ENCODE measurements around the gene ZNF622.

Gene ZNF622

GRCh38 chr5:16465544-16466432 lies at the start of gene ZNF622:
TSS of gene ZNF622 (minus strand) at chr5:16465800. CDS start at chr5:16465665, 135 bp downstream.
- DNase-seq = peak; percentile 89
- in situ Hi-C loops (cut with MboI; ENCODE audit: low pct_unique_long_range_greater_than_20kb, low sequenced_read_pairs) = no loop called here

GRCh38 chr5:16510098-16510497 lies 44.5 kb upstream of the ZNF622 start:
- no peak for DNase-seq

GRCh38 chr5:16508730-16509531 lies 43.3 kb upstream of the ZNF622 start:
- in situ Hi-C loops (cut with MboI; ENCODE audit: low pct_unique_long_range_greater_than_20kb, low sequenced_read_pairs) = no loop called here
- DNase-seq = no peak

More at GRCh38 chr5:16510098-16510497, 44.5 kb upstream of the ZNF622 start:
- in situ Hi-C loops (cut with MboI; ENCODE audit: low pct_unique_long_range_greater_than_20kb, low sequenced_read_pairs) = no loop called here

- in situ Hi-C loops (cut with MboI; ENCODE audit: low pct_unique_long_range_greater_than_20kb, low sequenced_read_pairs) = no loop called here
These were observed 42.1 kb upstream of the ZNF622 start for GRCh38 chr5:16507716-16508115.

GRCh38 chr5:16505904-16506303 lies 40.3 kb upstream of the ZNF622 start:
- DNase-seq = no peak
- in situ Hi-C loops (cut with MboI; ENCODE audit: low pct_unique_long_range_greater_than_20kb, low sequenced_read_pairs) = no loop called here

More at GRCh38 chr5:16507716-16508115, 42.1 kb upstream of the ZNF622 start:
- DNase-seq = no peak

GRCh38 chr5:16505140-16505891 lies 39.7 kb upstream of the ZNF622 start:
- DNase-seq = no peak
- in situ Hi-C loops (cut with MboI; ENCODE audit: low pct_unique_long_range_greater_than_20kb, low sequenced_read_pairs) = no loop called here

GRCh38 chr5:16504571-16504970 lies 39.0 kb upstream of the ZNF622 start:
- in situ Hi-C loops (cut with MboI; ENCODE audit: low pct_unique_long_range_greater_than_20kb, low sequenced_read_pairs) = no loop called here
- no peak for DNase-seq

- in situ Hi-C loops (cut with MboI; ENCODE audit: low pct_unique_long_range_greater_than_20kb, low sequenced_read_pairs) = no loop called here
These were observed 37.3 kb upstream of the ZNF622 start for GRCh38 chr5:16502866-16503265.

GRCh38 chr5:16500024-16500423 lies 34.4 kb upstream of the ZNF622 start:
- DNase-seq = no peak
- in situ Hi-C loops (cut with MboI; ENCODE audit: low pct_unique_long_range_greater_than_20kb, low sequenced_read_pairs) = no loop called here

More at GRCh38 chr5:16502866-16503265, 37.3 kb upstream of the ZNF622 start:
- DNase-seq = no peak

- in situ Hi-C loops (cut with MboI; ENCODE audit: low pct_unique_long_range_greater_than_20kb, low sequenced_read_pairs) = loop anchor here (25.0 kb wide), 1 partner anchor 690 kb away; no protein-coding TSS in a partner anchor
- DNase-seq = no peak
These were observed 31.9 kb upstream of the ZNF622 start for GRCh38 chr5:16497546-16497945.

- in situ Hi-C loops (cut with MboI; ENCODE audit: low pct_unique_long_range_greater_than_20kb, low sequenced_read_pairs) = loop anchor here (25.0 kb wide), 1 partner anchor 694 kb away; no protein-coding TSS in a partner anchor
- no peak for DNase-seq
These were observed 27.7 kb upstream of the ZNF622 start for GRCh38 chr5:16493261-16493660.

- in situ Hi-C loops (cut with MboI; ENCODE audit: low pct_unique_long_range_greater_than_20kb, low sequenced_read_pairs) = loop anchor here (25.0 kb wide), 1 partner anchor 695 kb away; no protein-coding TSS in a partner anchor
- no peak for DNase-seq
These were observed 27.0 kb upstream of the ZNF622 start for GRCh38 chr5:16492398-16493140.

GRCh38 chr5:16490911-16491310 lies 25.3 kb upstream of the ZNF622 start:
- in situ Hi-C loops (cut with MboI; ENCODE audit: low pct_unique_long_range_greater_than_20kb, low sequenced_read_pairs) = loop anchor here (25.0 kb wide), 1 partner anchor 696 kb away; no protein-coding TSS in a partner anchor
- DNase-seq = no peak

GRCh38 chr5:16489322-16489791 lies 23.8 kb upstream of the ZNF622 start:
- in situ Hi-C loops (cut with MboI; ENCODE audit: low pct_unique_long_range_greater_than_20kb, low sequenced_read_pairs) = loop anchor here (25.0 kb wide), 1 partner anchor 698 kb away; no protein-coding TSS in a partner anchor
- peak; percentile 24 for DNase-seq

- DNase-seq = no peak
These were observed 21.9 kb upstream of the ZNF622 start for GRCh38 chr5:16487456-16487855.

GRCh38 chr5:16486711-16487111 lies 21.1 kb upstream of the ZNF622 start:
- in situ Hi-C loops (cut with MboI; ENCODE audit: low pct_unique_long_range_greater_than_20kb, low sequenced_read_pairs) = loop anchor here (25.0 kb wide), 1 partner anchor 701 kb away; no protein-coding TSS in a partner anchor
- no peak for DNase-seq

More at GRCh38 chr5:16487456-16487855, 21.9 kb upstream of the ZNF622 start:
- in situ Hi-C loops (cut with MboI; ENCODE audit: low pct_unique_long_range_greater_than_20kb, low sequenced_read_pairs) = loop anchor here (25.0 kb wide), 1 partner anchor 700 kb away; no protein-coding TSS in a partner anchor

- no peak for DNase-seq
- in situ Hi-C loops (cut with MboI; ENCODE audit: low pct_unique_long_range_greater_than_20kb, low sequenced_read_pairs) = loop anchor here (25.0 kb wide), 1 partner anchor 702 kb away; no protein-coding TSS in a partner anchor
These were observed 20.1 kb upstream of the ZNF622 start for GRCh38 chr5:16485656-16486055.

- no peak for DNase-seq
- in situ Hi-C loops (cut with MboI; ENCODE audit: low pct_unique_long_range_greater_than_20kb, low sequenced_read_pairs) = loop anchor here (25.0 kb wide), 1 partner anchor 703 kb away; no protein-coding TSS in a partner anchor
These were observed 18.5 kb upstream of the ZNF622 start for GRCh38 chr5:16484081-16484480.
